SIG-M5 treated with dmso at 0.1 percent for 504 hours (cell line): Measurements from ENCODE around the gene ANKRD33.
A peak's percentile ranks its signal among the peaks of the same experiment; 100 is the strongest.

Experiments
- DNase-seq: peaks from one replicate; lab custom pipeline; 2025; ENCODE audit not compliant: unreplicated experiment; lab: John Stamatoyannopoulos, UW

The ANKRD33 gene

GRCh38 chr12:51860986-51861385, 26.9 kb upstream of the ANKRD33 start:
- DNase-seq = no peak

DNA sequence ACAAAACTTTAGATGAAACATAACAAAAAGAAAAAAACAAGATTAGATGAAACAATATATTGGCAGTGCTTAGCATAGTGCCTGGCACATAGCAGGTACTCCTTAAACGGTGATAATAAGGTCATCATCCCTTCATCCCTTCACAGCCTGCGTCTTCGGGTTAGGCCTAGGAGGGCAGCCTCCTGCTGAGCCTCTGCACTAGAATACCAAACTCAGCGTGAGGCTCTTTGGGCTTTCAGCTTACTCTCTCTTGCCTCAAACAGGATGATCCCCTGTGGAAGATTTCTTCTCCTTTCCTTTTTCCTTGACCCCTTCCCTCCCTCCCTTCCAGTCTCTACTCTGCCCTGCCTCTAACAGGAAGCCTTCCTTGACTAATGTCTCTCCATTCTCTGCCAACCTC, 25.0 kb upstream of the ANKRD33 start:
- no peak for DNase-seq

DNA sequence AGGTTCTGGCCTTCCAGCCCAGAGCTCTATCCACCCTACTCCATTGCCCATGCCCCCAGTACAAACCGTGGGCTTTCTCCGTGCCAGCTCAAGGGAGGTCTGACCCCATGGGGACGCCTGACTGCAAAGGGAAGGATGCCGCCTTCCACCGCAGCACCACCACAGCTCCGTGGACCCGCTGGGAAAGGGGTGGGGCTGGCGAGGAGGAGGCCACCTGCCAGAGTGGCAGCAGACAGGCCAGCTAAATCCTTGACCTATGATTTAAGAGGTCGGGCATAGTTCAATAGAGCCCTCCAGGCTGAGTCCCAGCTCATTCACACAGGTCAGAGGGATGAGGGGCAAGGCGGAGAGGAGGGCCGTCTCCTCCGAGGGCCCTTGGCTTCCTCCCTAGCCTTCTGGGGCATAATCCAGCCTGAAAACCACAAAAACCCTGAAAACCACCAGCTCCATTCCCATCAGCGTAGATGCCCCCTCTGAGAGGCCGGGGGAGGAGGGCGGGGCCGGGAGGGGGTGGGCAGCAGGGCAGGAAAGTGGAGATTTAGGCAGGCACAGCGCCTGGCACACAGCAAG, 24.5 kb upstream of the ANKRD33 start:
- DNase-seq = no peak

GRCh38 chr12:51863933-51864832, 23.7 kb upstream of the ANKRD33 start:
- no peak for DNase-seq

DNA sequence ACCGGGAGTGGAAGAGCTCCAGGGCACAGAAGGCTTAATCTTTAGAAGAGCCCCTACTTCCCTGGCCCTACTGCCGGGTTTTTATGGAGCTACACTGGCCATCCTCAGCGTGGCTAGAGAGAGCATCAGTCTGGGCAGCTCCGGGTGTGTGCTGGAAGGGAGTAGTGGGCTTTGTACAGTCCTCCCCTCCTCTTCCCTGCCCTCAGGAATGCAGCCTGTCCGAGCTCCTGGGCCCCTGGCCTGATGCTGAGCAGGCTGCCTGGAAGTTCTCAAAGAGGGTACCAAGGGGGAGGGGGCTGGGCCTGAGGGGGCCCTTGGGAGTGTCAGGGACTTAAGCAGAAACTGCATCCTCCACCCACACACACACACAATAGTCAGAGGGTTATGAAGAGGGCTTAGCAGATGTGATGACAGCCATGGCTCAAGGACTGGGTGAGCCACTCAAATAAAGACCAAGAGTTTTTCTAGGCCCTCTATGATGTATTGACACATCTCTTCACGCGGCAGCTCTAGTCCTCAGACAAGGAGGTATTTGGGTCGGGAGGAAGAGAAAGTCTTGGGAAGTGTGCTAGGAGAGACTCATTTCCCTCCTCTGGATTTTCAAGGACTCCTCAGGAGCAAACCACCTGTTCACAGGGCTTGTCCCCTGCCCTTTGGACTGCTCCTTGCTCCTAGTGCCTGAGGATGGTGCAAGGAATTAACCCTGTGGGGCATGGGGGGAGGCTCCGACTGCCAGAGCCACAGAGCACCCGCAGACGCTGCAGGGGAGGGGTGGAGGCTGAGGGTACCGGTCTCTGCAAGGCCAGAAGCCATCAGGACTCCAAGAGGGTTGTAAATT, 22.9 kb upstream of the ANKRD33 start:
- no peak for DNase-seq

GRCh38 chr12:51865757-51866270, 22.1 kb upstream of the ANKRD33 start:
- DNase-seq = no peak

GRCh38 chr12:51866324-51866723, 21.6 kb upstream of the ANKRD33 start:
- no peak for DNase-seq

DNA sequence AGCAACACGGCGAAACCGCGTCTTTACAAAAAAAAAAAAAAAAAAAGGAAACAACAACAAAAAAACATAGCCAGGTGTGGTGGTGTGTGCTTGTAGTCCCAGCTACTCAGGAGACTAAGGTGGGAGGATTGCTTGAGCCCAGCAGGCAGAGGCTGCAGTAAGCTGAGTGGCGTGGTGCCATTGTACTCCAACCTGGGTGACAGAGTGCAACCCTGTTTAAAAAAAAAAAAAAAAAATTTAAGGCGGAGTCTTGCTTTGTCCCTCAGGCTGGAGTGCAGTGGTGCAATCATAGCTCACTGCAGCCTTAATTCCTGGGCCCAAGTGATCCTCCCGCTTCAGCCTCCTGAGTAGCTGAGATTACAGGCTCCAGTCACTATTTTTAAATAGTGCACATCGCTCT, 21.1 kb upstream of the ANKRD33 start:
- no peak for DNase-seq

DNA sequence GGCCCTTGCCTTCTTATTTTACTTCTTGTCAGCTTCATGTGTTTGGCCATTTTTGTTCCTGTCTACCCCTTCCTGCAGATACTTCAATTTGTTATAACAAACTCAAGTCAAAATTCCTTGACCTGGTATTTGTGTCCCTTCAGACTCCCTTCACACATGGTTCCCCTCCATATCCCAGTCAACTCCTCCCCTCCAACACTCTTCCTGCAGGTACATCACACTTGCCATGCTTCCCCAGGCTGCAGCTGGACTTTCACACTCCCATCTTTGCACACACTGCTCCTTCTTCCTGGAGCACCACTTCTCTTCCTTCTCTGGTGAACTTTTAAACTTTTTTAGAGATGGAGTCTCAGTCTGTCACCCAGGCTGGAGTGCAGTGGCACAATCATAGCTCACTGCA, 20.5 kb upstream of the ANKRD33 start:
- DNase-seq = no peak

- DNase-seq = no peak
Observed at GRCh38 chr12:51867796-51868428, 20.0 kb upstream of the ANKRD33 start.

DNA sequence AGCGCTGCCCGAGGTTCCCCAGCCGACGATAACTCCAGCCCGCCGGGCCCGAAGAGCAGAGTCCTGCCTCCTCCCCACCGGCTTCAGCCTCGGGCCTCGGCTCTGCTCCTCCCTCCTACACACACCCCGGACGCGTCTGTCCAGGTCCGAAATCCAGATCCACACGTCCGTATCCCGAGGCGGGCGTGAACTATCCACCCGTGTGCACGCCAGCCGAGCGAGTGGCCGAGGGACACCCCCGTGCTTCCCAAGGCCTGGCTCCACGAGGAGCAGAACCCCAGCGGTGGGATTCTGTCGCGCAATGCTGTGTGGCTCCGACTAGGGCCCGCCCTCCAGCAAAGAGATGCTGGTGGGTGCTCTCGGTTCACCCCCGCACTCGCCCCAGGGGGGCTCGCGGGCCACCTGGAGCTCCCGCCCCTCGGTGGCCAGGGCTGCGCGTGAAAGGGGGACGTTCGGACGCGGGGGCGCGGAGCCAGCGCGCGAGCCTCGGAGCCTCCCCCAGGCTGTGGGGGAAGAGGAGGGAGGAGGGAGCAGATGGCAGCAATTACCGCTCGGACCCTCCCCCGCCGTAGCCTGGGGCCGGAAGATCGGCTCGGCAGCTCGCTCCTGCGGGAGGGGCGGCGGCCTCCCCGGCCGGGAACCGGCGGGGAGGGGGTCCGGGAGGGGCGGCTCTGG, 18.9 kb upstream of the ANKRD33 start:
- DNase-seq = no peak

GRCh38 chr12:51869496-51869865, 18.4 kb upstream of the ANKRD33 start:
- no peak for DNase-seq

DNA sequence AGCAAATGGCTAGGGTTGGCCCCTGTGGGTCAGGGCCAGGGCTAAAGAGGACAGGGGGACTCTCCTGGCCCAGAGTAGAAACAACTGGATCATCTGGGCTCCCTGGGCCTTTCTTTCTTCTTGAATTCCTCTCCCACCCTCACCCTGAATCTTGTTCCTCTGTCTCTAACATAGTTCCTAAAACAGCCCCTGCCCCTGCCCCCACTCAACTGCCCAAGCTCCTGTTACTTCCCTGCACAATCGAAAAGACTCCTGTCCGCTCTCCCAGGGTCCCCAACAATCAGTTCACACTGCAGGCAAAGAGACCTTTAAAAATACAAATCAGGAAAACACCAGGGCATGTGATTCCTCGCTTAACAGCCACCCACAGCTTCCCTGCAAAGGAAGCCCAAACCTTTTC, 18.0 kb upstream of the ANKRD33 start:
- no peak for DNase-seq

- DNase-seq = no peak
Observed at GRCh38 chr12:51870504-51870903, 17.4 kb upstream of the ANKRD33 start.

GRCh38 chr12:51871126-51871525, 16.8 kb upstream of the ANKRD33 start:
- DNase-seq = peak; percentile 47

GRCh38 chr12:51871918-51872688, 15.8 kb upstream of the ANKRD33 start:
- DNase-seq = no peak

- no peak for DNase-seq
Observed at GRCh38 chr12:51872689-51872981, 15.3 kb upstream of the ANKRD33 start.

DNA sequence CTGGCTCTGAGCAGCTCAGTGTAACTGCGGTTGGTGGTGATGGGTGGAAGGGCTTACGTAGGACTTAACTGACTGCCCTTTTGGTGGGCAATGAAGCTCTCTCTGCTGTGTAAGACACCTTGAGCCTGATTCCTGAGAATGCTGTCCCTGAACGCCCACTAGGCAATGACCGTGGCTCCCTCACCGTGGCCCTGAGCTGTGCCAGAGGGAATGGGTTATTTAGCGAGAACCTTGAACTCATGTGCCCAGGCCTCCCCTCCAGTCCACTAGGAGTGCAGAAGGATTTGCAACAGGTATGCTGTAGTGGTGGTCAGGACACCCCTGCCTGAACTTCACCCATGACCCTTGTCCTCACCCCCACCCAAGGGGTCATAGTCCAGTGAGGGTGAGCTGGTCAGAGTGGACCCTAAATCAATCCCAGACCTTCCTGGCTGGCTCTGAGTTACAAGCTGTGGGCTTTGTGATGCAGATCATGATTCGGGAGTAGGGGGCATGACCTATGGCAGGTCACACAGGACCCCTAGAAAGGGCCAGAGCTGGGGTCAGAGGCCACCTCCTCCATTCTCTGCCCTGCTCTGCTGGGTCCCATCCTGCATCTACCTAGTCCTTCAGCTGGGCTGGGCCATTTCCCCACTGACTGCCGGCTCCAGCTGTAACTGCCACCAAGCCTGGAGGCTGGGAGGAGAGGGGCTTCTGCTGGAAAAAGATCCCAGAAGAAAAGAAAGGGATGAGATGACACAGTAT, 14.5 kb upstream of the ANKRD33 start:
- DNase-seq = no peak

GRCh38 chr12:51874000-51874399, 13.9 kb upstream of the ANKRD33 start:
- DNase-seq = no peak
